Measurements from ENCODE around the gene HELB.

HELB gene

DNA sequence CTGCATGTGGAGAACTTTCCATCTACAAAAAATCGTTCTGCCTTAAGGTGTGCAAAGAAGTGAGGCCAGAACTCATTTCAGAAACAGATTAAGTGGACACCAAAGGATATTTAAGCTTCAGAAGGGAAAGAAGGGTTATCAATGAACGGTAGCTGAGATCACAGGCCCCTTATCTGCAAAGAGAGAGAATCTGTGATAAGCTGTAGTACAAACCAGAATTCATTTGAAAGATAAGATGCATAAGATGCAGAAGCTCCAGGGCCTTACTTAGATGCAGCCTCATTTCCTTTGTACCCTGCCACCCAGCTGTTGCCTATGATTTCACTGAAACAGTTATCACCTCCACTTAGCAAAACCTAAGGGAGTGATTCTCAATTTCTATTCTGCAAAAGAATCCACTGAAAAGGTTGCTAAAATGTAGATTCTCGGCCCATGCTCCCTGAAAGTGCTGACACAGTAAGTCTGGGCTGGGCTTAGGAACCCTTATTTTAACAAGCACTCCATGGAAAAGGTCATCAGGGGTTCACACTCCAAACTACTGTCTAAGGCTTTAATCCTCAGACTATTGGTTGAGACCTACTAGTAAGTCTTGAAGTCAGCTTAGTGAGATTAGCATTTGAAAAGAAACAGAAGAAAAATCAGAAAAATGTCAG lies 64.8 kb downstream of the HELB start:
- no peak overlapping the region for H2AK5ac ChIP-seq (ENCODE audit: low read depth, low read length)
- H2BK120ac ChIP-seq (ENCODE audit: low read depth, low read length) = no peak overlapping the region
- no peak overlapping the region for H4K8ac ChIP-seq (ENCODE audit: low read depth, low read length)
- H3K27ac ChIP-seq (replicated peaks; ENCODE audit: low read length) = no peak overlapping the region
- no CpG with 5 or more reads among the region's 3 CpGs for WGBS, 2 donors (ENCODE audit: extremely low coverage in 2 of 2, insufficient read length in 2 of 2, insufficient replicate concordance in 1 of 2)
- no peak overlapping the region for H4K91ac ChIP-seq (ENCODE audit: low read depth, low read length, poor library complexity)
- no peak overlapping the region for H3K14ac ChIP-seq (ENCODE audit: low read length)
- no peak overlapping the region for H3K4me3 ChIP-seq (ENCODE audit: low read length in 2 of 2)
- H3K23ac ChIP-seq (ENCODE audit: low read depth, low read length, poor library complexity) = no peak overlapping the region
- H3K36me3 ChIP-seq (replicated peaks in 1 of 2; ENCODE audit: control insufficient read depth in 2 of 2, insufficient read depth in 2 of 2, low read length in 2 of 2) = peaks cover 0 to 4% of the 10 kb centered on the region in 2 donors
- no peak for DNase-seq (ENCODE audit: low spot score)
- no peak overlapping the region for H2AFZ ChIP-seq (ENCODE audit: low read length)
- no peak overlapping the region for H3K18ac ChIP-seq (ENCODE audit: low read length)
- no peak overlapping the region for H3K4ac ChIP-seq (ENCODE audit: low read length)
- H2BK5ac ChIP-seq (ENCODE audit: low read length) = no peak overlapping the region
- H3K27me3 ChIP-seq (ENCODE audit: control insufficient read depth in 3 of 3, insufficient read depth in 3 of 3, low read depth in 1 of 3, low read length in 3 of 3) = no peaks in the 10 kb centered on the region
- no peaks in the 10 kb centered on the region for H3K9me3 ChIP-seq (replicated peaks in 1 of 2; ENCODE audit: control insufficient read depth in 2 of 2, insufficient read depth in 1 of 2, low read depth in 1 of 2, low read length in 2 of 2)
- H3K79me1 ChIP-seq (ENCODE audit: low read depth, low read length) = no peaks in the 10 kb centered on the region
- H3K9ac ChIP-seq (ENCODE audit: low read depth, low read length, poor library complexity) = no peak overlapping the region
- no peak overlapping the region for H3K4me2 ChIP-seq (ENCODE audit: insufficient read depth, low read length, poor library complexity, severe bottlenecking)
- H3K4me1 ChIP-seq (ENCODE audit: control insufficient read depth in 2 of 2, insufficient read depth in 1 of 2, low read depth in 1 of 2, low read length in 2 of 2) = no peaks in the 10 kb centered on the region
- H2BK15ac ChIP-seq (ENCODE audit: low read length) = no peak overlapping the region
- H2BK12ac ChIP-seq (ENCODE audit: low read length) = no peak overlapping the region

DNA sequence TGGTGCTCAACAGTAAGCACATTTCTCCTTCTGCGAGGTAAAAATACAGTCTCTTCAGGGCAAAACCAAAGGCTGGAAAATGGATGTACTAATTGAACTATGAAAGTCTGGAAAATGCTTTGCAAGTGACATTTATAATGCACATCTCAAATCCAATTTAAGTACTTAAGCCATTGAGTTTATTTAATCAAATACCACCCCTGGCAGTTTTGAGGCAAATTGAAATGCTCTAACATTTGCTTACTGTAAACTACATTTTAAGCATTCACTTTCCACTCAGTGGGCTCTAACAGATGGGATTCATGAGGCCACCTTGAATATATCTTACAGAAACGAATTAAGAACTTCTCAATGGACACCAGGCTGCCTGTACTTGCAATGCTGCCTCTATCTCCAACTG lies 69.7 kb downstream of the HELB start:
- H3K9me3 ChIP-seq (replicated peaks in 1 of 2; ENCODE audit: control insufficient read depth in 2 of 2, insufficient read depth in 1 of 2, low read depth in 1 of 2, low read length in 2 of 2) = no peaks in the 10 kb centered on the region
- H3K4me1 ChIP-seq (ENCODE audit: control insufficient read depth in 2 of 2, insufficient read depth in 1 of 2, low read depth in 1 of 2, low read length in 2 of 2) = no peaks in the 10 kb centered on the region
- no peak overlapping the region for H3K4ac ChIP-seq (ENCODE audit: low read length)
- no peak overlapping the region for H2BK15ac ChIP-seq (ENCODE audit: low read length)
- H2AFZ ChIP-seq (ENCODE audit: low read length) = no peak overlapping the region
- no peak overlapping the region for H2BK5ac ChIP-seq (ENCODE audit: low read length)
- no peak overlapping the region for H4K8ac ChIP-seq (ENCODE audit: low read depth, low read length)
- no peak overlapping the region for H3K27ac ChIP-seq (replicated peaks; ENCODE audit: low read length)
- H2AK5ac ChIP-seq (ENCODE audit: low read depth, low read length) = no peak overlapping the region
- WGBS, 2 donors (ENCODE audit: extremely low coverage in 2 of 2, insufficient read length in 2 of 2, insufficient replicate concordance in 1 of 2) = no CpG with 5 or more reads among the region's 2 CpGs
- H4K91ac ChIP-seq (ENCODE audit: low read depth, low read length, poor library complexity) = no peak overlapping the region
- no peak overlapping the region for H3K14ac ChIP-seq (ENCODE audit: low read length)
- H3K27me3 ChIP-seq (ENCODE audit: control insufficient read depth in 3 of 3, insufficient read depth in 3 of 3, low read depth in 1 of 3, low read length in 3 of 3) = no peaks in the 10 kb centered on the region
- no peak overlapping the region for H3K4me3 ChIP-seq (ENCODE audit: low read length in 2 of 2)
- H3K79me1 ChIP-seq (ENCODE audit: low read depth, low read length) = no peaks in the 10 kb centered on the region
- H2BK120ac ChIP-seq (ENCODE audit: low read depth, low read length) = no peak overlapping the region
- H3K23ac ChIP-seq (ENCODE audit: low read depth, low read length, poor library complexity) = no peak overlapping the region
- no peak overlapping the region for H3K18ac ChIP-seq (ENCODE audit: low read length)
- no peak overlapping the region for H2BK12ac ChIP-seq (ENCODE audit: low read length)
- H3K36me3 ChIP-seq (replicated peaks in 1 of 2; ENCODE audit: control insufficient read depth in 2 of 2, insufficient read depth in 2 of 2, low read length in 2 of 2) = peaks cover 0 to 2% of the 10 kb centered on the region in 2 donors
- H3K4me2 ChIP-seq (ENCODE audit: insufficient read depth, low read length, poor library complexity, severe bottlenecking) = no peak overlapping the region
- no peak for DNase-seq (ENCODE audit: low spot score)
- H3K9ac ChIP-seq (ENCODE audit: low read depth, low read length, poor library complexity) = no peak overlapping the region

DNA sequence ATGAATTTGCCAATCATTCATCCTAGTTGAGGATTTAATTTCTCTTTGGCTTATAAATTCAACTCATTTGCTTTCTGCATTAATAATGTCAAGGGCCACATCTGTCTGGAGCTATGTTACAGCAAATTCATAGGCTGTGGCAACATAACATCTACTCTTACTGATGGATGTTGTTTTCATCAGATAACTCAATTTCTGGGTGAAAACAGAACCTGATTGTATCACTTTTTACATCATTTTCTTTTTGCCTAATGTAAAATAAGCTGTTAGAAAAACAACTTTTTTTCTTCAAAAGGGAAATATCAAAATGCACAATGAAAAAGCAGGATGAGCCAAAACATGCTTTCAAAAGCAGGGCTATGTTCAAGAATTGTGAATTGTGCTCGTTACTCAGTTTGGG lies 73.3 kb downstream of the HELB start:
- no CpG with 5 or more reads among the region's 1 CpG for WGBS, 2 donors (ENCODE audit: extremely low coverage in 2 of 2, insufficient read length in 2 of 2, insufficient replicate concordance in 1 of 2)

DNA sequence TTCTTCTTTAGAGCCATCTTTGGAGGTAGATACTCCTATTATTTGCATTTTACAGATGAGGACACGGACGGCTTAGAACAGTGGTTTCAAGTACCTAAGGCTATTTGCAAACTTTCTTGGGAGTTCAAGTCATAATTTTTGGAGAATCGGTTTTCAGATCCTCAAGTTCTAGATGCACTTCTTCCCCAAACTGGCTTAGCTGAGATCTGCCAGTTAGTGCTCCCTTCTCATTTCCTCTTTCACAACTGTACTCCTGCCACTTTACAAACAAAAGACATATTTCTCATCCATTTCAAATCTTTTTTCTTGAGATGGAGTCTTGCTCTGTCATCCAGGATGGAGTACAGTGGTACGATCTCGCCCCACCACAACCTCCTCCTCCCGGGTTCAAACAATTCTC lies 77.3 kb downstream of the HELB start:
- Histone ChIP-seq H3K4ac (ENCODE audit: low read length) (no peak overlapping the region), H2BK12ac (ENCODE audit: low read length) (no peak overlapping the region), H4K91ac (ENCODE audit: low read depth, low read length, poor library complexity) (no peak overlapping the region), H3K27me3 (ENCODE audit: control insufficient read depth in 3 of 3, insufficient read depth in 3 of 3, low read depth in 1 of 3, low read length in 3 of 3) (no peaks in the 10 kb centered on the region), H2AFZ (ENCODE audit: low read length) (no peak overlapping the region), H2BK120ac (ENCODE audit: low read depth, low read length) (no peak overlapping the region), H3K4me1 (ENCODE audit: control insufficient read depth in 2 of 2, insufficient read depth in 1 of 2, low read depth in 1 of 2, low read length in 2 of 2) (no peaks in the 10 kb centered on the region), H3K4me2 (ENCODE audit: insufficient read depth, low read length, poor library complexity, severe bottlenecking) (no peak overlapping the region), H2AK5ac (ENCODE audit: low read depth, low read length) (no peak overlapping the region), H3K79me1 (ENCODE audit: low read depth, low read length) (no peaks in the 10 kb centered on the region), H2BK5ac (ENCODE audit: low read length) (no peak overlapping the region), H4K8ac (ENCODE audit: low read depth, low read length) (no peak overlapping the region), H3K14ac (ENCODE audit: low read length) (no peak overlapping the region), H3K18ac (ENCODE audit: low read length) (no peak overlapping the region), H3K36me3 (replicated peaks in 1 of 2; ENCODE audit: control insufficient read depth in 2 of 2, insufficient read depth in 2 of 2, low read length in 2 of 2) (no peaks in the 10 kb centered on the region), H3K27ac (replicated peaks; ENCODE audit: low read length) (no peak overlapping the region), H3K9ac (ENCODE audit: low read depth, low read length, poor library complexity) (no peak overlapping the region), H3K4me3 (ENCODE audit: low read length in 2 of 2) (no peak overlapping the region), H3K9me3 (replicated peaks in 1 of 2; ENCODE audit: control insufficient read depth in 2 of 2, insufficient read depth in 1 of 2, low read depth in 1 of 2, low read length in 2 of 2) (no peaks in the 10 kb centered on the region), H3K23ac (ENCODE audit: low read depth, low read length, poor library complexity) (no peak overlapping the region), H2BK15ac (ENCODE audit: low read length) (no peak overlapping the region)
- no CpG with 5 or more reads among the region's 6 CpGs for WGBS, 2 donors (ENCODE audit: extremely low coverage in 2 of 2, insufficient read length in 2 of 2, insufficient replicate concordance in 1 of 2)
- DNase-seq (ENCODE audit: low spot score) = no peak

More for the DNA sequence above, 73.3 kb downstream of the HELB start:
- H4K91ac ChIP-seq (ENCODE audit: low read depth, low read length, poor library complexity) = no peak overlapping the region
- H2AK5ac ChIP-seq (ENCODE audit: low read depth, low read length) = no peak overlapping the region
- H3K4ac ChIP-seq (ENCODE audit: low read length) = no peak overlapping the region
- H2BK15ac ChIP-seq (ENCODE audit: low read length) = no peak overlapping the region
- no peak overlapping the region for H2BK5ac ChIP-seq (ENCODE audit: low read length)
- H3K9me3 ChIP-seq (replicated peaks in 1 of 2; ENCODE audit: control insufficient read depth in 2 of 2, insufficient read depth in 1 of 2, low read depth in 1 of 2, low read length in 2 of 2) = no peaks in the 10 kb centered on the region
- H3K27ac ChIP-seq (replicated peaks; ENCODE audit: low read length) = no peak overlapping the region
- no peak overlapping the region for H3K4me2 ChIP-seq (ENCODE audit: insufficient read depth, low read length, poor library complexity, severe bottlenecking)
- no peaks in the 10 kb centered on the region for H3K4me1 ChIP-seq (ENCODE audit: control insufficient read depth in 2 of 2, insufficient read depth in 1 of 2, low read depth in 1 of 2, low read length in 2 of 2)
- H3K36me3 ChIP-seq (replicated peaks in 1 of 2; ENCODE audit: control insufficient read depth in 2 of 2, insufficient read depth in 2 of 2, low read length in 2 of 2) = peaks cover 0 to 2% of the 10 kb centered on the region in 2 donors
- no peak overlapping the region for H2BK12ac ChIP-seq (ENCODE audit: low read length)
- no peak overlapping the region for H2AFZ ChIP-seq (ENCODE audit: low read length)
- no peak overlapping the region for H3K23ac ChIP-seq (ENCODE audit: low read depth, low read length, poor library complexity)
- H3K14ac ChIP-seq (ENCODE audit: low read length) = no peak overlapping the region
- H3K4me3 ChIP-seq (ENCODE audit: low read length in 2 of 2) = no peak overlapping the region
- no peaks in the 10 kb centered on the region for H3K79me1 ChIP-seq (ENCODE audit: low read depth, low read length)
- H3K18ac ChIP-seq (ENCODE audit: low read length) = no peak overlapping the region
- no peak overlapping the region for H3K9ac ChIP-seq (ENCODE audit: low read depth, low read length, poor library complexity)
- no peak for DNase-seq (ENCODE audit: low spot score)
- H4K8ac ChIP-seq (ENCODE audit: low read depth, low read length) = no peak overlapping the region
- H2BK120ac ChIP-seq (ENCODE audit: low read depth, low read length) = no peak overlapping the region
- H3K27me3 ChIP-seq (ENCODE audit: control insufficient read depth in 3 of 3, insufficient read depth in 3 of 3, low read depth in 1 of 3, low read length in 3 of 3) = no peaks in the 10 kb centered on the region
